ENCODE results near the gene MSL1. TPM values are rescaled to one million over a fixed set of nuclear protein-coding genes. Genes with fewer than 3 reads are reported as not detected.

The MSL1 gene
- total and polyA plus RNA-seq, 8 donors = 29.3 to 322 (median 68.4) TPM

GRCh38 chr17:40170325-40170724 is 48.6 kb downstream of the MSL1 start:
- Histone ChIP-seq H3K36me3 (peaks cover 50 to 98% (median 96%) of the 10 kb centered on the region in 4 donors), H3K9me3 (no peaks in the 10 kb centered on the region), H3K4me1 (peaks cover 0 to 16% (median 6%) of the 10 kb centered on the region in 4 donors), H3K27me3 (no peaks in the 10 kb centered on the region), H3K27ac (no peak overlapping the region), H3K4me3 (no peak overlapping the region)
- no peak for TF ChIP-seq POLR2A (IDR thresholded peaks at IDR 0.05)
- no peak for TF ChIP-seq CTCF (IDR thresholded peaks at IDR 0.05)
- no peak for TF ChIP-seq EP300 (IDR thresholded peaks at IDR 0.05)
- TF ChIP-seq POLR2AphosphoS5 (IDR thresholded peaks at IDR 0.05) = no peak
- WGBS, 5 donors = 79 to 97% (median 95%) methylated on average over 2 of the region's 2 CpGs
- intact Hi-C loops (cut with DNase I; ENCODE audit: low total_unique reads) = no loop called here
- no peak for DNase-seq

GRCh38 chr17:40171750-40172149 is 50.0 kb downstream of the MSL1 start:
- TF ChIP-seq POLR2AphosphoS5 (IDR thresholded peaks at IDR 0.05) (no peak), POLR2A (IDR thresholded peaks at IDR 0.05) (no peak), EP300 (IDR thresholded peaks at IDR 0.05) (no peak), CTCF (IDR thresholded peaks at IDR 0.05) (no peak)
- Histone ChIP-seq H3K4me1 (peaks cover 8 to 21% (median 13%) of the 10 kb centered on the region in 4 donors), H3K27ac (no peak overlapping the region), H3K36me3 (peaks cover 50 to 95% (median 88%) of the 10 kb centered on the region in 4 donors), H3K27me3 (no peaks in the 10 kb centered on the region), H3K4me3 (no peak overlapping the region), H3K9me3 (no peaks in the 10 kb centered on the region)
- no peak for DNase-seq
- 69 to 86% (median 80%) methylated on average over 1 of the region's 1 CpG for WGBS, 5 donors
- intact Hi-C loops (cut with DNase I; ENCODE audit: low total_unique reads) = no loop called here

GRCh38 chr17:40173091-40173777 is 51.5 kb downstream of the MSL1 start:
- WGBS, 5 donors = 75 to 91% (median 84%) methylated on average over 4 of the region's 4 CpGs

GRCh38 chr17:40173778-40174135 is 52.0 kb downstream of the MSL1 start:
- intact Hi-C loops (cut with DNase I; ENCODE audit: low total_unique reads) = no loop called here
- peaks cover 39 to 74% (median 68%) of the 10 kb centered on the region in 4 donors for H3K36me3 ChIP-seq

More at GRCh38 chr17:40173091-40173777, 51.5 kb downstream of the MSL1 start:
- Histone ChIP-seq H3K9me3 (no peaks in the 10 kb centered on the region), H3K36me3 (peaks cover 40 to 80% (median 73%) of the 10 kb centered on the region in 4 donors), H3K4me1 (peaks cover 22 to 30% (median 26%) of the 10 kb centered on the region in 4 donors), H3K4me3 (no peak overlapping the region), H3K27ac (no peak overlapping the region), H3K27me3 (peaks cover 0 to 5% (median 0%) of the 10 kb centered on the region in 3 donors)
- TF ChIP-seq POLR2A (IDR thresholded peaks at IDR 0.05) (no peak), CTCF (IDR thresholded peaks at IDR 0.05) (no peak), POLR2AphosphoS5 (IDR thresholded peaks at IDR 0.05) (no peak), EP300 (IDR thresholded peaks at IDR 0.05) (no peak)
- DNase-seq = no peak
- intact Hi-C loops (cut with DNase I; ENCODE audit: low total_unique reads) = no loop called here

More at GRCh38 chr17:40173778-40174135, 52.0 kb downstream of the MSL1 start:
- 58 to 73% (median 65%) methylated on average over 3 of the region's 3 CpGs for WGBS, 5 donors
- H3K4me1 ChIP-seq = peaks cover 24 to 30% (median 27%) of the 10 kb centered on the region in 4 donors
- no peak overlapping the region for H3K4me3 ChIP-seq
- no peak overlapping the region for H3K27ac ChIP-seq
- no peak for DNase-seq
- no peaks in the 10 kb centered on the region for H3K9me3 ChIP-seq
- peaks cover 0 to 8% (median 0%) of the 10 kb centered on the region in 3 donors for H3K27me3 ChIP-seq
- no peak for TF ChIP-seq POLR2A (IDR thresholded peaks at IDR 0.05)
- TF ChIP-seq CTCF (IDR thresholded peaks at IDR 0.05) = no peak
- TF ChIP-seq EP300 (IDR thresholded peaks at IDR 0.05) = no peak
- no peak for TF ChIP-seq POLR2AphosphoS5 (IDR thresholded peaks at IDR 0.05)
